Stimulated activated effector memory CD8-positive, alpha-beta T cell treated with anti-CD3 and anti-CD28 coated beads, Interleukin-12 subunit alpha, Interleukin-12 subunit beta, amount 100 ng/mL, for 72 hours (primary cell): ENCODE measurements around the gene DYNC1I2.

Experiments
- ATAC-seq: fragments of 150-1000 bp; cut with Tn5 transposase; 2 replicates; pipeline ENCODE4 v1.10.0; 2021
- DNase-seq, 2 donors: peaks; one replicate each; pipeline ENCODE4 v3.0.0; 2021 to 2022; ENCODE audit warnings: low spot score in 2 of 2
- H3K27ac Mint-ChIP-seq: one replicate; pipeline ENCODE4 v1.8.0; 2022; ENCODE audit warnings: mild to moderate bottlenecking, mixed read lengths
- H3K36me3 Mint-ChIP-seq: one replicate; pipeline ENCODE4 v1.8.0; 2022; ENCODE audit warnings: mild to moderate bottlenecking, mixed read lengths
- H3K4me1 Mint-ChIP-seq: one replicate; pipeline ENCODE4 v1.8.0; 2022; ENCODE audit warnings: mixed read lengths
- H3K4me3 Mint-ChIP-seq: one replicate; pipeline ENCODE4 v1.8.0; 2022; ENCODE audit warnings: mild to moderate bottlenecking, mixed read lengths
- H3K9me3 Mint-ChIP-seq: one replicate; pipeline ENCODE4 v1.8.0; 2022; ENCODE audit warnings: mixed read lengths

DYNC1I2 gene

GRCh38 chr2:171703574-171704347 lies 16.5 kb downstream of the DYNC1I2 start:
- no peak overlapping the region for H3K27ac Mint-ChIP-seq

GRCh38 chr2:171706152-171706803 lies 19.0 kb downstream of the DYNC1I2 start:
- Mint-ChIP-seq H3K36me3 (peaks cover 34% of the 10 kb centered on the region), H3K4me1 (peaks cover 5% of the 10 kb centered on the region), H3K27ac (no peak overlapping the region), H3K9me3 (no peaks in the 10 kb centered on the region), H3K4me3 (no peak overlapping the region)
- ATAC-seq: no peak
- no peak for DNase-seq

More at GRCh38 chr2:171703574-171704347, 16.5 kb downstream of the DYNC1I2 start:
- no peak for ATAC-seq
- H3K9me3 Mint-ChIP-seq: no peaks in the 10 kb centered on the region
- no peak overlapping the region for H3K4me3 Mint-ChIP-seq
- H3K36me3 Mint-ChIP-seq: peaks cover 41% of the 10 kb centered on the region
- no peak for DNase-seq
- H3K4me1 Mint-ChIP-seq: peaks cover 5% of the 10 kb centered on the region

GRCh38 chr2:171707752-171708151 lies 20.5 kb downstream of the DYNC1I2 start:
- H3K27ac Mint-ChIP-seq: no peak overlapping the region
- H3K36me3 Mint-ChIP-seq: peaks cover 33% of the 10 kb centered on the region
- peaks cover 5% of the 10 kb centered on the region for H3K4me1 Mint-ChIP-seq
- no peak overlapping the region for H3K4me3 Mint-ChIP-seq
- DNase-seq (no peak), ATAC-seq (no peak)
- H3K9me3 Mint-ChIP-seq: no peaks in the 10 kb centered on the region

- Mint-ChIP-seq H3K27ac (no peak overlapping the region), H3K36me3 (peaks cover 33% of the 10 kb centered on the region), H3K4me3 (no peak overlapping the region), H3K4me1 (no peaks in the 10 kb centered on the region), H3K9me3 (no peaks in the 10 kb centered on the region)
- DNase-seq (no peak), ATAC-seq (no peak)
Observed at GRCh38 chr2:171709011-171709685, 21.9 kb downstream of the DYNC1I2 start.

- no peak overlapping the region for H3K27ac Mint-ChIP-seq
- H3K36me3 Mint-ChIP-seq: peaks cover 42% of the 10 kb centered on the region
- no peaks in the 10 kb centered on the region for H3K9me3 Mint-ChIP-seq
- DNase-seq (no peak), ATAC-seq (no peak)
- no peaks in the 10 kb centered on the region for H3K4me1 Mint-ChIP-seq
- no peak overlapping the region for H3K4me3 Mint-ChIP-seq
Observed at GRCh38 chr2:171711351-171711750, 24.1 kb downstream of the DYNC1I2 start.

- Mint-ChIP-seq H3K4me3 (no peak overlapping the region), H3K27ac (no peak overlapping the region), H3K36me3 (peaks cover 42% of the 10 kb centered on the region), H3K9me3 (no peaks in the 10 kb centered on the region), H3K4me1 (no peaks in the 10 kb centered on the region)
- no peak for ATAC-seq
- DNase-seq: no peak
Observed at GRCh38 chr2:171712051-171712450, 24.8 kb downstream of the DYNC1I2 start.

- H3K4me3 Mint-ChIP-seq: no peak overlapping the region
- H3K27ac Mint-ChIP-seq: no peak overlapping the region
- ATAC-seq: peak; percentile 99
- H3K4me1 Mint-ChIP-seq: peaks cover 7% of the 10 kb centered on the region
- H3K9me3 Mint-ChIP-seq: no peaks in the 10 kb centered on the region
- no peak for DNase-seq
- H3K36me3 Mint-ChIP-seq: peaks cover 63% of the 10 kb centered on the region
Observed at GRCh38 chr2:171718720-171719119, 31.5 kb downstream of the DYNC1I2 start.

GRCh38 chr2:171719660-171720059 lies 32.4 kb downstream of the DYNC1I2 start:
- Mint-ChIP-seq H3K4me3 (no peak overlapping the region), H3K4me1 (peaks cover 7% of the 10 kb centered on the region), H3K27ac (no peak overlapping the region), H3K9me3 (no peaks in the 10 kb centered on the region), H3K36me3 (peaks cover 63% of the 10 kb centered on the region)
- ATAC-seq (no peak), DNase-seq (no peak)

GRCh38 chr2:171723716-171724683 lies 36.7 kb downstream of the DYNC1I2 start:
- Mint-ChIP-seq H3K27ac (no peak overlapping the region), H3K9me3 (no peaks in the 10 kb centered on the region), H3K36me3 (peaks cover 63% of the 10 kb centered on the region), H3K4me1 (peaks cover 1% of the 10 kb centered on the region), H3K4me3 (no peak overlapping the region)
- DNase-seq (no peak), ATAC-seq (no peak)

GRCh38 chr2:171726847-171727450 lies 39.7 kb downstream of the DYNC1I2 start:
- DNase-seq (no peak), ATAC-seq (no peak)
- no peak overlapping the region for H3K4me3 Mint-ChIP-seq
- H3K36me3 Mint-ChIP-seq: peaks cover 69% of the 10 kb centered on the region
- H3K27ac Mint-ChIP-seq: no peak overlapping the region
- H3K9me3 Mint-ChIP-seq: no peaks in the 10 kb centered on the region
- H3K4me1 Mint-ChIP-seq: no peaks in the 10 kb centered on the region

- H3K9me3 Mint-ChIP-seq: no peaks in the 10 kb centered on the region
- H3K36me3 Mint-ChIP-seq: peaks cover 89% of the 10 kb centered on the region
- DNase-seq (no peak), ATAC-seq (no peak)
- H3K27ac Mint-ChIP-seq: no peak overlapping the region
- no peaks in the 10 kb centered on the region for H3K4me1 Mint-ChIP-seq
- H3K4me3 Mint-ChIP-seq: no peak overlapping the region
Observed at GRCh38 chr2:171728989-171729951, 42.0 kb downstream of the DYNC1I2 start.

- no peak overlapping the region for H3K4me3 Mint-ChIP-seq
- H3K4me1 Mint-ChIP-seq: no peaks in the 10 kb centered on the region
- no peak for DNase-seq
- H3K27ac Mint-ChIP-seq: no peak overlapping the region
- peaks cover 89% of the 10 kb centered on the region for H3K36me3 Mint-ChIP-seq
- H3K9me3 Mint-ChIP-seq: no peaks in the 10 kb centered on the region
- no peak for ATAC-seq
Observed at GRCh38 chr2:171729952-171730317, 42.7 kb downstream of the DYNC1I2 start.

GRCh38 chr2:171735991-171736710 lies 48.9 kb downstream of the DYNC1I2 start:
- Mint-ChIP-seq H3K27ac (no peak overlapping the region), H3K4me3 (no peak overlapping the region), H3K4me1 (no peaks in the 10 kb centered on the region), H3K36me3 (peaks cover 78% of the 10 kb centered on the region), H3K9me3 (no peaks in the 10 kb centered on the region)
- no peak for DNase-seq
- ATAC-seq: no peak
